NB4 (cell line): ENCODE data around the gene PSD.

Experiments used
- DNase-seq: peaks from one replicate; pipeline ENCODE4 v3.0.0; 2010; ENCODE audit warnings: low read depth
- H3K4me3 ChIP-seq: one replicate; pipeline ENCODE4 v1.5.1; 2011; ENCODE audit warnings: mild to moderate bottlenecking, low read depth, low read length, moderate library complexity
- CTCF ChIP-seq: IDR thresholded peaks from one replicate; pipeline ENCODE4 v1.5.1; 2012; ENCODE audit warnings: low read depth, low read length
- MYC ChIP-seq: IDR thresholded peaks from 2 replicates; pipeline ENCODE4 v1.6.1; 2011; ENCODE audit warnings: low read depth, low read length
- POLR2A ChIP-seq: IDR thresholded peaks from 2 replicates; pipeline ENCODE4 v1.6.1; 2011; ENCODE audit warnings: mild to moderate bottlenecking; ENCODE audit not compliant: insufficient read length; ENCODE audit errors: extremely low read depth
- TF ChIP-seq, protein P1 (sequence below): IDR thresholded peaks from 2 replicates; pipeline ENCODE4 v1.6.1; 2011; ENCODE audit warnings: low read depth, low read length

The PSD gene

DNA sequence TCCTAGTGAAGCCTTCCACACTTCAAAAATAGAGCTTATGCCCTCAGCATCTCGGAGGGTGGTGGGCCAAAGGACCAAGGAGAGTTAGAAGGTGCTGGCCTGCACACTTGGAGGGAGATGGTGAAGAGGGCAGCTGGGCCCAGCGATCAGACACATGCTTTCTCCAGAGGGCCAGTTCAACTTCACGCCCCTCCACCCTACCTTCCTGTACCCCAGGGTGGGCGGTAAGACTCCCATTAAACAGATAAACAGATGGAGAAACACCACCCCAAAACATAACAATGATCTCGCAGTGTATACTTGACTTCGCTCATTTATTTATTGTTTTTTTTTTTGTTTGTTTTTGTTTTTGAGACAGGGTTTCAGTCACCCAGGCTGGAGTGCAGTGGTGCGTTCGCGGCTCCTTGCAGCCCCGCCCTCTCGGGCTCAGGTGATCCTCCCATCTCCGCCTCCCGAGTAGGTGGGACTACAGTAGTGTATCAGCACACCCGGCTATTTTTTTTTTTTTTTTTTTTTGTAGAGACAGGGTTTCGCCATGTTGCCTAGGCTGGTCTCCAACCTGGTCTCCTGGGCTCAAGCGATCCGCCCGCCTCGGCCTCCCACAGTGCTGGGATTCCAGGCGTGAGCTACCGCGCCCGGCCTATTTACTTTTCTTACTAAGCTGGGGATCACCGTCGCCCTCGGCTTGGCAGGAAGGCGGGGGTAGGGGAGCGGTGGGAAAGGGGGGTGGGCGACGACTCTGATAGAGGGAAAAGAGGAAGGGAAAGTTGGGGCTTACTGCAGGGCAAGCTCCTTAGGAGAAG lies 30.9 kb upstream of the PSD start:
- H3K4me3 ChIP-seq, result peak overlapping the region; percentile 98
- TF ChIP-seq MYC (no peak), POLR2A (peak; percentile 51)
- peak; percentile 83 for DNase-seq

DNA sequence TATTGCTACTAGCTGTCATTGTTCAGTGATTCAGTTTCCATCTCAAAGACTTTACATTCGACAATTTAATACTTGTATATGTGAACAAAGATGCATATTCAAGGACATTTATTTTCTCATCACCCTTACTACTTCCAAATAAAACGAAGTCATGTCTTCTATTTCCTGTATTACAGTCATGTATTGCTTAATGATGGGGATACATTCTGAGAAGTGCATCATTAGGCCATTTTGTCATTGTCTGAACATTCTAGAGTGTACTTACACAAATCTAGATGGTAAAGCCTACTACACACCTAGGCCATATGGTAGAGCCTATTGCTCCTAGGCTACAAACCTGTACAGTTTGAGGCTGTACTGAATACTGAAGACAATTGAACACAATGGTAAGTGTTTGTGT lies 26.3 kb upstream of the PSD start:
- no peak for DNase-seq
- no peak for TF ChIP-seq CTCF
- TF ChIP-seq, protein P1, sequence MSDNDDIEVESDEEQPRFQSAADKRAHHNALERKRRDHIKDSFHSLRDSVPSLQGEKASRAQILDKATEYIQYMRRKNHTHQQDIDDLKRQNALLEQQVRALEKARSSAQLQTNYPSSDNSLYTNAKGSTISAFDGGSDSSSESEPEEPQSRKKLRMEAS, result no peak
- TF ChIP-seq POLR2A, result no peak
- no peak for TF ChIP-seq MYC
- H3K4me3 ChIP-seq, result no peak overlapping the region

- H3K4me3 ChIP-seq, result no peak overlapping the region
- no peak for DNase-seq
- TF ChIP-seq MYC, result no peak
- no peak for TF ChIP-seq POLR2A
- no peak for TF ChIP-seq CTCF
- TF ChIP-seq, protein P1, result no peak
These were observed 19.8 kb upstream of the PSD start for GRCh38 chr10:102438374-102438773.

DNA sequence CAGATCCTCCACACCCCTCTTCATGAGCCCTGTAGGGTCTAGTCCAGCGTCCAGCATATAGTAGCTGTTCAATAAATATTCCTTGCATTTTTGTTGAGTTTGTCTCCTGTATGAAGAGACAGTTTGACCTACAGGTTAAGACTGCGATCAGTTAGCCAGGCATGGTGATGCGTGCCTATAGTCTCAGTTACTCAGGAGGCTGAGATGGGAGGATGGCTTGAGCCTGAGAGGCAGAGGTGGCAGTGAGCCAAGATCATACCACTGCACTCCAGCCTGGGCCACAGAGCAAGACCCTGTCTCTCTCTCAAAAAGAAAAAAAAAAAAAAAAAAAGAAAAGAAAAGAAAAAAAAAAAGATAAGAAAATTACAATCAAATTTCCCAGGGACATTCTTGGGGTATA lies 18.9 kb upstream of the PSD start:
- no peak for DNase-seq
- TF ChIP-seq MYC, result no peak
- TF ChIP-seq POLR2A, result no peak
- TF ChIP-seq, protein P1, result no peak
- TF ChIP-seq CTCF, result no peak
- no peak overlapping the region for H3K4me3 ChIP-seq

GRCh38 chr10:102436312-102436711 lies 17.7 kb upstream of the PSD start:
- DNase-seq, result no peak
- peak overlapping the region; percentile 64 for H3K4me3 ChIP-seq
- TF ChIP-seq MYC, result no peak

- TF ChIP-seq MYC (no peak), POLR2A (peak; percentile 29), CTCF (no peak)
- TF ChIP-seq, protein P1, result 0 out of 2 replicates have a peak, but pooled peaks have one; percentile 19
- DNase-seq, result peak; percentile 91
- H3K4me3 ChIP-seq, result peak overlapping the region; percentile 64
These were observed 17.1 kb upstream of the PSD start for GRCh38 chr10:102435529-102436233.

DNA sequence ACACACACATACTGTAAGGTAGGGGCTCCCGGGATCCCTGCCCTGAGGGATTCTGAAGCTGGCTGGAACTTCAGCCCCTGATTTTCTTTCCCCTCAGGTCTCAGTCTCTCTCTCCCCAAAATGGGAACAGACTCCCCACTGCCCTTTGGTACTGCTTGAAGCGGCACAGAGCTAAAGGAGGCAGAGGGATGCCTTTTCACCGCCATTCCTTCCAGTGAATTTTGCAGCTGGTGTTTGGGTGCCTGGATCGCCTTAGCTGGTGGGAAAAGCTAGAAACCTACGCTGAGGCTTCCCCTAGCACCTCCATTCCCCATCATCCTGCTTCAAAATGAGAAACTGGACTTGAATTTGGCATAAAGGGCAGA lies 16.5 kb upstream of the PSD start:
- DNase-seq, result no peak
- peak overlapping the region; percentile 60 for H3K4me3 ChIP-seq
- TF ChIP-seq POLR2A (no peak), CTCF (no peak)
- TF ChIP-seq, protein P1, result no peak
